ENCODE results near the gene AGAP1. TPM values are rescaled to one million over a fixed set of nuclear protein-coding genes. Genes with fewer than 3 reads are reported as not detected.

Gene AGAP1
- total RNA-seq, 1 donor from 2014 or later: 43.8 TPM

DNA sequence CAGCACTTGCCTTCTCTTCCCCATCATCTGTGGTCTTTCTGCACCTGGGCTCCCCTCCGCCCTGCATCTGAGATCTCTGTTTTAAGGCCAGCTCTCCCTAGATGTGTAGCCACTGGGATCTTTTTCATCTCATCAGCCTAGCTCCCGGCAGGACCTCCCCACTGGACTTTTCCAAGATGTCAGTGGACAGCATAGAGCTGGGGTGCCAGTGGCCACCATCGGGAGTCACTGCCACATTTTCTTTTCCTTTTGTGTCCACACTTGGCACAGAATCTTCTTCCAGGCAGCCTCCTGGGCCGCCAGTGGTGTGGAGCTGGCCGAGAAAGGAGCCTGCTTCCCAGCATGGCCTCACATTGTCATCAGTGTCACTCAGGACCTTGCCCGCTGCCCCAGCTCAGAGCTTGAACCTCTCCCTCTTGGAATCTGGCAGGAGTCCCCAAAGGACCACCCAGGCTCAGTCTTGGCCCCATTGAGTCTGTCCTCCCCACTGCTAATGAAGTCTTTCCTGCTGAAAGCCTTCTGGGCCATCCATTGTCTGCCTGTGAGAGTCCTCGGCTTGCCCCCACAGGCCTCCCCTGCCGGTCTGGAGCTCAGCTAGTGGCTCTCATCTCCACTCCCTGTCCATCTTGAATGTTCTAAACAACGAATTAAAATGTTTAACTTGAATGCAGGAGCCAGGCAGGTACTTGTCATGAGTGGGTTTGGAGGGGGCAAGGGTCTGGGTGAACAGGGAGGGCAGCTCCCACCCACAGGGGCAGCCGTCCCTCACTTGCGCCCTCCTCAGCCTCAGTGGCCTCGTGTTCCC lies 349.9 kb downstream of the AGAP1 start:
- Mint-ChIP-seq H3K27ac (ENCODE audit: unreplicated experiment) (no peak overlapping the region), H3K4me3 (ENCODE audit: unreplicated experiment) (no peak overlapping the region), H3K9me3 (ENCODE audit: unreplicated experiment) (no peaks in the 10 kb centered on the region), H3K36me3 (ENCODE audit: unreplicated experiment) (no peaks in the 10 kb centered on the region), H3K4me1 (ENCODE audit: unreplicated experiment) (peaks cover 2% of the 10 kb centered on the region), H3K27me3 (ENCODE audit: unreplicated experiment) (no peaks in the 10 kb centered on the region)
- TF ChIP-seq, protein P1, sequence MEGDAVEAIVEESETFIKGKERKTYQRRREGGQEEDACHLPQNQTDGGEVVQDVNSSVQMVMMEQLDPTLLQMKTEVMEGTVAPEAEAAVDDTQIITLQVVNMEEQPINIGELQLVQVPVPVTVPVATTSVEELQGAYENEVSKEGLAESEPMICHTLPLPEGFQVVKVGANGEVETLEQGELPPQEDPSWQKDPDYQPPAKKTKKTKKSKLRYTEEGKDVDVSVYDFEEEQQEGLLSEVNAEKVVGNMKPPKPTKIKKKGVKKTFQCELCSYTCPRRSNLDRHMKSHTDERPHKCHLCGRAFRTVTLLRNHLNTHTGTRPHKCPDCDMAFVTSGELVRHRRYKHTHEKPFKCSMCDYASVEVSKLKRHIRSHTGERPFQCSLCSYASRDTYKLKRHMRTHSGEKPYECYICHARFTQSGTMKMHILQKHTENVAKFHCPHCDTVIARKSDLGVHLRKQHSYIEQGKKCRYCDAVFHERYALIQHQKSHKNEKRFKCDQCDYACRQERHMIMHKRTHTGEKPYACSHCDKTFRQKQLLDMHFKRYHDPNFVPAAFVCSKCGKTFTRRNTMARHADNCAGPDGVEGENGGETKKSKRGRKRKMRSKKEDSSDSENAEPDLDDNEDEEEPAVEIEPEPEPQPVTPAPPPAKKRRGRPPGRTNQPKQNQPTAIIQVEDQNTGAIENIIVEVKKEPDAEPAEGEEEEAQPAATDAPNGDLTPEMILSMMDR (IDR thresholded peaks at IDR 0.05): no peak
- DNase-seq (ENCODE audit: extremely low spot score, unreplicated experiment): peak; percentile 76

DNA sequence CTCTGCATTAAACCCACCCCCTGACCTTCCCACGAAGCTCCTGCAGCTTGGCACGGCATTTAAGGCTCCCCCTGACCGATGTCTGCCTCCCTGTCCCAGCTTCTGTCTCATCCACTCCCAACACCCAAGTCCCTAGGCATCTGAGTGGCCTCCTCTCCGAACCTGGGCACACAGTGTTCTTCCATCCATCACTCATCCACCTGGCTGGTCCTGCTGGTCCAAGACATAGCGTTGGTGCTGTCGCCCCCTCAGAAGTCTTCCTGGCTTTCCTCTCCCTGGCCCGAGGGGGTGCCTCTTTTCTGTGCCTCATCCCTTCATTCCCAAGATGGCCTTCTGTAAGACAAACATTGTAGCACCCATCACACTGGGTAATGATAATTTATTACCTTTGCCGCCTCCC lies 350.7 kb downstream of the AGAP1 start:
- H3K4me1 Mint-ChIP-seq (ENCODE audit: unreplicated experiment): no peaks in the 10 kb centered on the region
- TF ChIP-seq, protein P1 (IDR thresholded peaks at IDR 0.05): no peak
- H3K9me3 Mint-ChIP-seq (ENCODE audit: unreplicated experiment): no peaks in the 10 kb centered on the region
- no peaks in the 10 kb centered on the region for H3K36me3 Mint-ChIP-seq (ENCODE audit: unreplicated experiment)
- no peaks in the 10 kb centered on the region for H3K27me3 Mint-ChIP-seq (ENCODE audit: unreplicated experiment)
- H3K4me3 Mint-ChIP-seq (ENCODE audit: unreplicated experiment): no peak overlapping the region
- peak; percentile 54 for DNase-seq (ENCODE audit: extremely low spot score, unreplicated experiment)
- H3K27ac Mint-ChIP-seq (ENCODE audit: unreplicated experiment): no peak overlapping the region

DNA sequence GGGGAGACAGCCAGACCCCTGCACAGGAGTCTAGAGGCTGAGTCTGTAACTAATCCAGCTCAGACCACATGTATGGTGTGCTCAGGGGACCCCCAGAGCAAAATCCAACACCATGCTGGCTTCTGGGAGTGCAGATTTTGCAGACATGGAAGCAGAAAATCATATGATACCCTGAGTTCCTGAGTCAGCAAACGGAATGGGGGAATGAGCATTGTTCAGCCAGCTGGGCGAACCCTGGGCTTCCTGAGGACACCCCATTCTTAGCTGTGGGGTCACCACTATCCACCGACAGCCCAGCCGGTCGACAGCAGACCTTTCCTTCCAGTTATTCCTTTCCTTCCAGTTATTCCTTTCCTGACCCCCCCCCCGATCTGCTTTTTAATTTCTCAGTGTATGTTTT lies 351.4 kb downstream of the AGAP1 start:
- H3K27ac Mint-ChIP-seq (ENCODE audit: unreplicated experiment): no peak overlapping the region

DNA sequence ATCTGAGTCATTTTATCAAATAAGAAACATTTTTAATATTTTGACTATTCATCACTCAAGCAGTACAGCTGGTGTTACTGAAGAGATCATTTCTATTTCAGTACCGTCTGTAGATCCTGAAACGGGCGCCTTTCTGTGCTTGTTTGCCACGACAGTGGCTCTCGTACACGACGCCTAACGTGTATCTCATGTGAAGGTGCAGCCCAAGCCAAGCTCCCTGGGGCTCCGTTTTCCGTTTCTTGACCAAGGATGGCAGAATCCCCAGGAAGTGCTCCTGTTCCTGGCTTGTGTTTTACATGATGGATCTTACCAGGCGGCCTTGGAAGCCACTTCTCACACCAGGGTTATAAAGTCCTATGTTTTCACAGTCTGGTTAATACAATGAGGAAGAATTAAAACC lies 353.7 kb downstream of the AGAP1 start:
- Mint-ChIP-seq H3K4me3 (ENCODE audit: unreplicated experiment) (no peak overlapping the region), H3K27me3 (ENCODE audit: unreplicated experiment) (no peaks in the 10 kb centered on the region), H3K36me3 (ENCODE audit: unreplicated experiment) (no peaks in the 10 kb centered on the region), H3K9me3 (ENCODE audit: unreplicated experiment) (no peaks in the 10 kb centered on the region), H3K4me1 (ENCODE audit: unreplicated experiment) (no peaks in the 10 kb centered on the region), H3K27ac (ENCODE audit: unreplicated experiment) (no peak overlapping the region)
- DNase-seq (ENCODE audit: extremely low spot score, unreplicated experiment): no peak
- TF ChIP-seq, protein P1 (IDR thresholded peaks at IDR 0.05): no peak

More for the DNA sequence above, 351.4 kb downstream of the AGAP1 start:
- Mint-ChIP-seq H3K36me3 (ENCODE audit: unreplicated experiment) (no peaks in the 10 kb centered on the region), H3K27me3 (ENCODE audit: unreplicated experiment) (no peaks in the 10 kb centered on the region), H3K4me1 (ENCODE audit: unreplicated experiment) (no peaks in the 10 kb centered on the region), H3K4me3 (ENCODE audit: unreplicated experiment) (no peak overlapping the region), H3K9me3 (ENCODE audit: unreplicated experiment) (no peaks in the 10 kb centered on the region)
- TF ChIP-seq, protein P1 (IDR thresholded peaks at IDR 0.05): no peak
- DNase-seq (ENCODE audit: extremely low spot score, unreplicated experiment): peak; percentile 68

DNA sequence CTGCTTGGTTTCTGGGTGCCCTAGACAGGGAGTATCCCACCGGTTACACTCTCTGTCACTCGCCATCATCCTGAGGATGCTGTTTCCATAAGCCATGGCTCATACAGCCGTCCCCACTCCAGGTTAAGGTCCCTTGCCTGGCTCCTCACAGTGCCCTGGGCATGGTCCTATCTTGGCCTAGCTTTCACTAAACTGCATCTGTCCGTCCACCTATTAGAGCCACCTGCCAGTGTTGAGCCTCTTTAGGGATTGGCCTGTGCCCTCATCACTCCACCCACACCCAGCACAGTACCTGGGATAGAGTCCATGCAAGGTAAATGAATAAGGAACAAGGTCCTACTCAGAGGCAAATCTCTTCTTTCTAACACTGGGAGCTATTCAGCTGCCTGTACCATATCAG lies 354.2 kb downstream of the AGAP1 start:
- Mint-ChIP-seq H3K27me3 (ENCODE audit: unreplicated experiment) (no peaks in the 10 kb centered on the region), H3K27ac (ENCODE audit: unreplicated experiment) (no peak overlapping the region), H3K36me3 (ENCODE audit: unreplicated experiment) (no peaks in the 10 kb centered on the region), H3K9me3 (ENCODE audit: unreplicated experiment) (no peaks in the 10 kb centered on the region), H3K4me3 (ENCODE audit: unreplicated experiment) (no peak overlapping the region), H3K4me1 (ENCODE audit: unreplicated experiment) (no peaks in the 10 kb centered on the region)
- TF ChIP-seq, protein P1 (IDR thresholded peaks at IDR 0.05): no peak
- no peak for DNase-seq (ENCODE audit: extremely low spot score, unreplicated experiment)

All from osteocyte (in vitro differentiated cells).